NCI-H2107 treated with DMSO at 0.1 percent for 48 hours (cell line): ENCODE measurements around the gene LENG8.
"Not testable (repeated sequence)": the region's sequence is repeated elsewhere in the genome, so short reads cannot be mapped to it uniquely, and the experiment has no call there.

Experiments
- DNase-seq: peaks from one replicate; lab custom pipeline; 2025; ENCODE audit not compliant: unreplicated experiment; lab: John Stamatoyannopoulos, UW

The LENG8 gene

DNA sequence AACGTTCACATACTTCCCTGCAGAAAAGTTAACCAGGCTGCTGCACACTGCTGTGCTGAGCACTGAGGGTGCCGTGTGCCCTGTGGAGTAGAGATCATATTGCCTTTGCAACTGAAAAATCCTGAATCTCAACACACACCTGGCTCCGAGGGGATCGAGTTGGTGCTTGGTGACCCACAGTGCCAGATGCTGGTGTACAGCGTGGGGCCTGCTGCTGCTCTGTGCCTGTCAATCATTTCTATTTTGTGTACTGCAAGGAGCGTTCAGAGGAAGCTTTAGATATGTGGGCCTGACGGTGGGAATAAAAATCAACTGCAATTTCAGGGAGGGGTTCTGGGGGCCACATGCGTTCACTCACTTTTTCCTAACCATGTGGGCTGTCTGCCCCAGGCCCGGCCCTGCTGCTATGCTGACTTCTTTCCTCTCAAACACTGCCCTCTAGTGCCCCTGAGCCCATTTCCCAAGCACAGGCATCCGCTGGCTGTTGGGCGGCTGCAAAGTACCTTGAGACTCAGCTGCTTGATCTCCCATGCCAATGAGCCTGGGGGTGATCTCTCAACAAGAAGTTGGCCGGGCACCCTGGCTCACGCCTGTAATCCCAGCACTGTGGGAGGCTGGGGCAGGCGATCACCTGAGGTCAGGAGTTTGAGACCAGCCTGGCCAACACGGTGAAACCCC, 9.7 kb upstream of the LENG8 start:
- DNase-seq, result no peak

DNA sequence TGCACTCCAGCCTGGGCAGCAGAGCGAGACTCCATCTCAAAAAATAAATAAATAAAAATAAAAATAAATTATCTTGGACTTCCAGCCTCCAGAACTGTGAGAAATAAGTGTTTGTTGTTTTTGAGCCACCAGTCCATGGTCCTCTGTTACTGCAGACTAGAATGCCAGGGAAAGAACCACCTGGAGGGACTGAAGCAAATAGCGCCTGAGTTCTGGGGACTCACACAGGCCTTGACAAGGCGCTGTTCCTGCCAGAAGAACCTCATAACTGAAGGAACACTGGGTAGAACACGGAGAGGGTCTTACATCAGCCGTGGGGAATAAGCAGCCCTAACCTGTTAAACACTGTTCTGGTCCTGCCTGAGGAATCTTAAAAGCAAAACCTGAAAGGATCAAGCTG, 8.4 kb upstream of the LENG8 start:
- no peak for DNase-seq

DNA sequence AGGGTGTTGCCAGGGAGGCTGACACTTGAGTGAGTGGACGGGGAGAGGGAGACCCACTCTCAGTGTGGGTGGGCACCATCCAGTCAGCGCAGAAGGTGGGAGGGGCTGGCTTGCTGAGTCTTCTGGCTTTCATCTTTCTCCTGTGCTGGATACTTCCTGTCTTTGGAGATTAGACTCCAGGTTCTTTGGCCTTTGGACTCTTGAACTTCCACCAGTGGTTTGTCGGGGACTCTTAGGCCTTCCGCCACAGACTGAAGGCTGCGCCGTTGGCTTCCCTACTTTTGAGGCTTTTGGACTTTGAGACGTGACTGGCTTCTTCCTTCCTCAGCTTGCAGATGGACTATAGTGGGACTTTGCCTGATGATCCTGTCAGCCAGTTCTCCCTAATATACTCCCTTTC, 4.3 kb upstream of the LENG8 start:
- DNase-seq, result no peak

DNA sequence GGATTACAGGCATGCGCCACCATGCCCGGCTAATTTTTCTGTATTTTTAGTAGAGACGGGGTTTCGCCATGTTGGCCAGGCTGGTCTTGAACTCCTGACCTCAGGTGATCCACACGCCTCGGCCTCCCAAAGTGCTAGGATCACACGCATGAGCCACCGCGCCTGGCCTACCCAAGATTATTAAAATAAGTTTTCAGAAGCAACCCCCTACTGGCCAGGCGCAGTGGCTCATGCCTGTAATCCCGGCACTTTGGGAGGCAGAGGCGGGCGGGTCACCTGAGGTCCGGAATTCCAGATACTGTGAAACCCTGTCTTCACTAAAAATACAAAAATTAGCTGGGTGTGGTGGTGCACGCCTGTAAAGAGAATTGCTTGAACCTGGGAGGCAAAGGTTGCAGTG, 2.6 kb upstream of the LENG8 start:
- not testable (repeated sequence) for DNase-seq

DNA sequence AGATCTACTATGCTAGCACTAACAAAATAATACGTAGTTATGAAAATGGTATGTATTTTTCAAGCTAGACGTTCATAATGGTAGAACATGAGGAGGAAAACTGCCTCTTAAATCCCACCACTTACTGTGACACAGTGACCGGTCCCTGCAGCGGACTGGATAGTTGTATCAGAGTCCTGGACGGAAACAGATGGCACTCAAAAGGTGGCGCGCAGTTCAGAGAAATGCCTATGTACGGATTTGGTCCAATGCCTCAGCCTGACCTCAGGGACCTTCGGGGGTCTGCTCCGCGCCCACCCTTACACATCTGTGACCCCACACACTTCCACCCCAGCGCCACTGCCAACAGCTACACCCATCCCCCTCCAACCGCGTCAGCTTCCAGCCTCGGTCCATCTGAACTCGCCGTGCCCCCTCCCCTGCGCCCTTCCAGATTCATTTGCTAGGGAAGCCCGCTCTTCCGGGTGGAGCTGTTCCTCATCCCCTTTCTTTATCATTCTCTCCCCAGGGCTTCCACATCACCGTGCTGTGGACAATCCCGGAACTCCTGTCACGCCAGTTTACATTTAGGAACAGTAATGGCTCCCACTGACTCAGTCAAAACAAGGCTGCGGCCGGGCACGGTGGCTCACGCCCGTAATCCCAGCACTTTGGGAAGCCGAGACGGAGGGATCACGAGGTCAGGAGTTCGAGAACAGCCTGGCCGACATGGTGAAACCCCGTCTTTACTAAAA, 792 bp upstream of the LENG8 start:
- DNase-seq, result no peak

DNA sequence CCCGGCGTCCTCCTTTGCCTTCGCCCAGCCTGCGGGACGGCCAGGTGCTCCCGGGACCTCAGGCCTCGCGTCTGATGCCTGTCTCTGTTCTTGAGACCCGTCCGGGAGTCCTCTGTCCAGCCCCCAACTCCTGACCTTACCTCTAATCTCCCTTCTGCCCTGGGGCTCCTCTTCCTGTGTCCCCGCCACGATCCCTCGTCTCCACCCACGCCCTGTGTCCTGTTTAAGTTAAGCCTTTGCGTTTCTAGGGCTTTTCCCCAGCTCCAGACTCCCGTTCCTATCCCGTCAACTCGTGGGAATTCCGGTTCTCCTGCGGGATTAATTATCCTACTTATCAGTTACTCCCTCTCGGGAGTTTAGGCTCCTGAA, 686 bp downstream of the LENG8 start:
- no peak for DNase-seq

DNA sequence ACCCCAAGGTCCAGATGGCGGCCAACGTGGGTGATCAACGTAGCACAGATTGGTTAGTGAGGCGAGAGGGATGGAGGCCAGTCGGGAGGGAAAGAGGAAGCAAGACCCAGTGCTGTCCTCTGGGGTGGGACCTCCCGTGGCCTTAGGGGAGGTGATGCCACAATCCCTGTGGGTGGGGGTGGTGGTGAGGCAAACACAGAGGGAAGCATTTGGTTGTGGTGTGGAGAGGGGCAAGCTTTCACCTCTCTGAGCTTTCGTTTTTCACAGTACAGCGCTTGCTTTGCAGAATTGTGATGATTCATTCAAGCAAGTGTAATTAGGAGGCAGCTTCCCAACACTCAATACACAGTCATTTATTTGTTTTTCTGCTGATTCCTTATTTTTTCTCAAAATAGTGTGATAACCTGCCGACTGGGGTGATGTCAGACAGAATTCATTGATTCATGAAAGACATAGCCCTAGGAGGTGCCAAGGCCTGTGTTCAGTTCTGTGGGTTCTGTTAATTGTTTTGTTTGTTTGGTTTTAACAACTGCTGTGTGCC, 2.4 kb downstream of the LENG8 start:
- peak; percentile 45 for DNase-seq

DNA sequence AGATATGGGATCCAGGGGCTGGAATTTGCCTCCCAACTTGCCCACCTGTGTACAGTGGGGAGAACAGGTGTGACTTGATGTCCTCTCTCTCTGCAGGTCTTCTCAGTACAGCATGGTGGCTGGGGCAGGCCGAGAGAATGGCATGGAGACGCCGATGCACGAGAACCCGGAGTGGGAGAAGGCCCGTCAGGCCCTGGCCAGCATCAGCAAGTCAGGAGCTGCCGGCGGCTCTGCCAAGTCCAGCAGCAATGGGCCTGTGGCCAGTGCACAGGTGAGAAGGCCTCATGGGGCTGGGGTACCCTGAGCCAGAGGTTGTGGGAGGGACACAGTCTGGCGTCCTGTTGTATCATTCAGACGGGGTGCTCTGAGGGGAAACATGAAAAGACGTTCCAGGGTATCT, 3.0 kb downstream of the LENG8 start:
- no peak for DNase-seq

DNA sequence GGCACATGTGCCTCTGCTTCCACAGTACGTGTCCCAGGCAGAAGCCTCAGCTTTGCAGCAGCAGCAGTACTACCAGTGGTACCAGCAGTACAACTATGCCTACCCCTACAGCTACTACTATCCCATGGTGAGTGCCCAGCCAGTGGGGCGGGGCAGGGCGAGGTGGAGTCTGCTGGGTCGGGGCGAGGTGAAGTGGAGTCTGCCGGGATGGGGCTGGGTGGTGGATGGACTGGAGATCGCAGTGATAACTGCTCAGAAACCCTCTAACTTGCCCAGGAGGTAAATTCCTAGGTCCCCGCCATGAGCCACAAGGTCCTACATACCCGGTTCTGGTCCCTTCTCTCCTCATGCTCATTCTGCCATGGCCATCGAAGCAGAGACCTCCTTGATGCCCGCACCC, 3.6 kb downstream of the LENG8 start:
- DNase-seq, result no peak

DNA sequence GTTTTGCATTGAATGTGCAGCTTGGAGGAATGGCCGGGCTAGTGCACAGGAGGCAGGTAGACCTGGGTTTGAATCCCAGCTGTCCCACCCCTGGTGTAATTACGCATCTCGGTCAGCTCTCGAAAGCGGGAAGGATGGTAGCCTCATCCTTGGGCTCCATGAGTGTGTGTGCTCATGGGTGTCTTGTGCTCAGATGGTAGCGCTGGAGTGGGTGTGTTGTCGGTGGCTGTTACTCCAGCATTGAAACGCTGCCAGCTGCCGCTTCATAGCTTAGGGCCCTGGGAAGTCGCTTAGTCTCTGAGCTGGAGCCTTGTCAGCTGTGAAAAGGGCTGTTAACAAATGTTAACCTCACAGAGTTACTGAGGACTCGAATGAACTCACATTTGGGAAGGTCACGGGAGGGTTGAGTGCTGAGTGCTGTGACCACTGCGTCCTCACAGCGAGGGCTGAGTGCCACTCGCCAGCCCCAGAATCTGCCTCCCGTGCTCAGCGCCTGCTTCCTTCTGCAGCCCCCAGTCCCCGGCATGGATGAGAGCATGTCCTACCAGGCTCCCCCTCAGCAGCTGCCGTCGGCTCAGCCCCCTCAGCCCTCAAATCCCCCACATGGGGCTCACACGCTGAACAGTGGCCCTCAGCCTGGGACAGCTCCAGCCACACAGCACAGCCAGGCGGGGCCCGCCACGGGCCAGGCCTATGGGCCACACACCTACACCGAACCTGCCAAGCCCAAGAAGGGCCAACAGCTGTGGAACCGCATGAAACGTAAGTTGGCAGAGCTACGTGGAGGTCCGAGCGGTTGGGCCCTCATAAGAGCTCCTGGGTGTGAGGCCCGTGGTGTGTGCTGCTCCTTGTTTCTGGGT, 5.2 kb downstream of the LENG8 start:
- no peak for DNase-seq

DNA sequence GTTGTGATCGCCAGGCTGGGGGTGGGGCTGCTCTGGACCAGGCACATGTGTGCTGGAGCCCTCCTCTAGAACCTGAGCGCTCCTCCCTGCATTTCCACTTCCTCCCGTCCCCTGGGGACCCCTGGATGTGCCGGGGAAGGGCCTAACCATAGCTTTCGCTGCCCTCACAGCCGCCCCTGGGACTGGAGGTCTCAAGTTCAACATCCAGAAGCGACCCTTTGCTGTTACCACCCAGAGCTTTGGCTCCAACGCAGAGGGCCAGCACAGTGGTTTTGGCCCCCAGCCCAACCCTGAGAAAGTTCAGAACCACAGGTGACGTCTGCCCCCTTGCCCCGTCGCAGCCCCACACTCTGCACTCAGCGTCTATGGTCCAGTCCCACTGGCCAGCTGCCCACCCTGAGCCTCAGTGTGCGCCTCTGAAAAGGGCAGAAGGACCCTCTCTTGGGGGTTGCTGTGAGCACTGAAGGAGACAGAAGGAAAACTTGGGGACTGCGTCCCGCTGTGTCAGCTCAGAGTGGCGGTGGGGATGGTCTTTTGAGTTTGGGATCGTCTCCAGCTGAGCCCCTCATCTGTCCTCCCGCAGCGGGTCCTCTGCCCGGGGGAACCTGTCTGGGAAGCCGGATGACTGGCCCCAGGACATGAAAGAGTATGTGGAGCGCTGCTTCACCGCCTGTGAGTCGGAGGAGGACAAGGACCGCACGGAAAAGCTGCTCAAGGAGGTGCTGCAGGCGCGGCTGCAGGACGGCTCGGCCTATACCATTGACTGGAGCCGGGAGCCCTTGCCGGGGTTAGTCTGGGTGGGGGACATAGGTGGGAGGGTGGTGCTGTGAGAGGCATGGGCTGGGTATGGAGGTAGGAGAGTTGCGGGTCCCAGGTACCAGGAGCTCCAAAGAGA, 6.0 kb downstream of the LENG8 start:
- DNase-seq, result no peak

DNA sequence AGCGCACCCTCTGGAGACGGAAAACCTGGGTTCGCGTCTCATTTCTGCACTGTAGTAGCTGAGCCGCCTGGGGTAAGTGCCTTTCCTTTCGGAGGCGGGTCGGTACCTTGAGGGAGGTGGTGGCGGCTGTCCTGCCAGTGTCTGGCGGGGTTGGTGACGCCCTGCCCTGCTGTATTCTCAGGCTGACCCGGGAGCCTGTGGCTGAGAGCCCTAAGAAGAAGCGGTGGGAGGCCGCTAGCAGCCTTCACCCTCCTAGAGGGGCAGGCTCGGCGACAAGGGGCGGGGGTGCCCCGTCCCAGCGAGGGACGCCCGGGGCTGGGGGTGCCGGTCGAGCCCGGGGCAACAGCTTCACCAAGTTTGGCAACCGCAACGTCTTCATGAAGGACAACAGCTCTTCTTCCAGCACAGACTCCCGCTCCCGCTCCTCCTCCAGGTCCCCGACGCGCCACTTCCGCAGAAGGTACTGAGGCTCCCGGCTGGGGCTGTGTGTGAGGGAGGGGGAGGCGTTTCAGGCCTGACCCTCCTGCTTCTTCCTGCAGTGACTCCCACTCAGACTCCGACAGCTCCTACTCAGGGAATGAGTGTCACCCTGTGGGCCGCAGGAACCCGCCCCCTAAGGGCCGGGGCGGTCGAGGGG, 6.9 kb downstream of the LENG8 start:
- no peak for DNase-seq

DNA sequence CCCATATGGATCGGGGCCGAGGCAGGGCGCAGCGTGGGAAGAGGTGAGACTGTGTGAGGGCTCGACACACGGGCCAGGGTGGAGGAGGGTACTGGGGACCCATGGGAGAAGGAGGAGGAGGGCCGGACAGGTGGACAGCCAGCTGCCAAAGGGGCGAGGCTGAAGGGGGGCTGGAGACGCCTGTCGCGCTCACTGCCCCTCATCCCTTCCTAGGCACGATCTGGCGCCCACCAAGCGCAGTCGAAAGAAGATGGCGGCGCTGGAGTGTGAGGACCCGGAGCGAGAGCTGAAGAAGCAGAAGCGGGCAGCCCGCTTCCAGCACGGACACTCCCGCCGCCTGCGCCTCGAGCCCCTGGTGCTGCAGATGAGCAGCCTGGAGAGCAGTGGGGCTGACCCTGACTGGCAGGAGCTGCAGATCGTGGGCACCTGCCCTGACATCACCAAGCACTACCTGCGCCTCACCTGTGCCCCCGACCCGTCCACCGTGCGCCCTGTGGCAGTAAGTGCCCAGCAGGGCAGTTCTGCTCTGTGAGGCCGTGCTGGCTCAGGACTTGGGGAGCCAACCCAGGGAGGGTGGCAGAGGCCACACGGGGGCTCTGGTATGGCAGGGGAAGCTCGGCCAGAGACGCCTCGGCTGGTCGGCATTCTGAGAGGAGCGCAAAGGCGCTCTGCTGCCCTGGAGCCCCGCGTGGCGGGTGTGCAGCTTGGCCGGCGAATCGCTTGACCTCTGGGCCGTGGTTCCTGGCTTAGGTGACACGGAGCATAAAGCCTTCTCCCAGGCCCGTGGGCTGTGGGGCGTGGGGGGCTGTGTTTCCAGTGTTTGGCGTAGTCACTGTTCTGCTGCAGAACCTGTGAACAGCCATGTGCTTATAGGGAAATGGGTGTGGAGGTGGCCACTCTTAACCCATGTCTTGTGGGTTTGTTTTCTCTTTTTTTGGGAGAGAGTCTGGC, 7.7 kb downstream of the LENG8 start:
- no peak for DNase-seq

DNA sequence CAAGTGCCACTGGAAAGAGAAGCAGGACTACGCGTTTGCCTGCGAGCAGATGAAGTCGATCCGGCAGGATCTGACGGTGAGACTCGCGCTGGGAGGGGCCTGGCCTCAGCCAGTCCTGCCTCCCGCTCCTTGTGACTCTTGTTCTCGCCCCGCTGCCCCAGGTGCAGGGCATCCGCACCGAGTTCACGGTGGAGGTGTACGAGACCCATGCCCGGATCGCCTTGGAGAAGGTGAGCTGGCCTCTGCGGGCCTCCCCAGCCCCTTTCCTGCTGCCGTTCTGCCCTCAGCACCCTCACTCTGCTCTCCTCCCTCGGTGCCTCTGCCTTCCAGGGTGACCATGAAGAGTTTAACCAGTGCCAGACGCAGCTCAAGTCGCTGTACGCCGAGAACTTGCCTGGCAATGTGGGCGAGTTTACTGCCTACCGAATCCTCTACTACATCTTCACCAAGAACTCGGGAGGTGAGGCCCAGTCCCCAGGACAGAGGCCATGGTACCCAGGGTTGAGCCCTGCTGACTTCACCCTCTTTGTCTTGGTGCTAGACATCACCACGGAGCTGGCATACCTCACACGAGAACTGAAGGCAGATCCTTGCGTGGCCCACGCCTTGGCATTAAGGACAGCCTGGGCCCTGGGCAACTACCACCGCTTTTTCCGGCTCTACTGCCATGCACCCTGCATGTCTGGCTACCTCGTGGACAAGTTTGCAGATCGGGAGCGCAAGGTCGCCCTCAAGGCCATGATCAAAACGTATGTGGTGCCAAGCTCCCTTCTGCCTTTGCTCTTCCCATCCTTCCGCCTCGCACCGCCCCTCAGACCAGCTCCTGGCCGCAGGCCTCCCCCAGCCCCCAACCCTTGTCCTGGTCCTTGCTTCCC, 9.0 kb downstream of the LENG8 start:
- no peak for DNase-seq

DNA sequence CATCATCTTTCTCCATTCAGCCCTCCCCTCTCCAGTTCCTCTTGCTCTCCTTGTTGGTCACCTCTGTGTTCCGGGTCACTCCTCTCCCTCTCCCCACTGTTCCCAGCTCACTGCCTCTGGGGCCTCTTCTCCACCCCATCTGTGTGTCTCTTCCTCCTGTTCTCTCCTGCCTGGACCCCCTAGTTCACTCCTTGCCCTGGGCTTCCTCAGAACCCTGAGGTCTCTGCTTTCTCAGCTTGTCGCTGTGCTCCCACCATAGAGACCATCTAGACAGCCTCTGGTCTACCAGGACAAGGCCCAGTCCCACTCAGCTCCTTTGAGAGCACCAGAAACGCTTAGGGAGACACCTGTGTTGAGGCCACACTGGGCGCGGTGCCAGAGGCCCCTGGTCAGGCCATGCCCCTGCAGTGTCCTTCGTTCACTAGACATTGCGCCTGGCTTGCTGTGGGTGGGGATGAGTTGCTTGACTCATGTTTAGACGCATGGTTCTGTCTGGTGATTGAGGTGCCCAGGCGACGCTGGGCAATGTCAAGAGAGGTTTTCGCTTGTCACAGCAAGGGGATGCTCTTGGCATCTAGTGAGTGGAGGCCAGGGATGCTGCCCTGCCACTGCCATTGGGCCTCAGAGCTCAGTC, 9.8 kb downstream of the LENG8 start:
- no peak for DNase-seq

DNA sequence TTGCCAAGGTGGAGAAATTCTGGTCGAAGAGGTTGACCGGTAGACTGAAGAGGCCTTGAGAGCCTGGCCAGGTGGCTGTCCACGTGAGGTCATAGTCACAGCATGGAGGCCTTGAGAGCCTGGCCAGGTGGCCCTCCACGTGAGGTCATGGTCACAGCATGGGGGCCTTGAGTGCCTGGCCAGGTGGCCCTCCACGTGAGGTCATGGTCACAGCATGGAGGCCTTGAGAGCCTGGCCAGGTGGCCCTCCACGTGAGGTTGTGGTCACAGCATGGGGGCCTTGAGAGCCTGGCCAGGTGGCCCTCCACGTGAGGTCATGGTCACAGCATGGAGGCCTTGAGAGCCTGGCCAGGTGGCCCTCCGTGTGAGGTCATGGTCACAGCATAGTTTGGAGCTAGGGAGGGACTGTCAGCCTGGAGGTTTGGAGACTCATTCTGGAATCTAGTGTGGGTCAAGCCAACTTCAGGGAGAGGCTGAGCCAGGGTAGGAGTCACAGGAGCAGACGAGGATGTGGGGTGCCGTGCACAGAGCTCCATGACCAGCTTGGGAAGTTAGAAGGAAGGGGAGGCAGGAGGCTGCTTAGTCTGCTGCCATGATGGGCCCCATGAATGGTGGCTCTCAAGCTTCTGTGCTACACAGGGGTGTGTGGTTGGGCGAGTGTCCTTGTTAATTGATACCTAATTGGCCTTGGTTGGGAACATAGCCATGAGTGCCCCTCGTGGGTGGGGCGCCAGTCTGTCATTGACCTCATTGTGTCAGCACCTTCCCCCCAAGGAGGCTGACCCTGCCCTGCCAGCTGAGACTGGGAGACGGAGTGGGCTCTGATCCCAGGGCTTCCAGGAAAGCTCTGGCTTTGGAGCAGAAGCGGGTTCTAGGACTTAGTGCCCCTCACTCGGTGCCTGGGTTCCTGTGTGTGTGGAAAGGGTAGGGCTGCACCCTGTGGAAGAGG, 10.6 kb downstream of the LENG8 start:
- DNase-seq, result no peak
